NB4 (cell line): ENCODE data around the gene TXLNB.

Source experiments
- DNase-seq: peaks from one replicate; pipeline ENCODE4 v3.0.0; 2010; ENCODE audit warnings: low read depth
- H3K4me3 ChIP-seq: one replicate; pipeline ENCODE4 v1.5.1; 2011; ENCODE audit warnings: mild to moderate bottlenecking, low read depth, low read length, moderate library complexity
- MYC ChIP-seq: IDR thresholded peaks from 2 replicates; pipeline ENCODE4 v1.6.1; 2011; ENCODE audit warnings: low read depth, low read length
- POLR2A ChIP-seq: IDR thresholded peaks from 2 replicates; pipeline ENCODE4 v1.6.1; 2011; ENCODE audit warnings: mild to moderate bottlenecking; ENCODE audit not compliant: insufficient read length; ENCODE audit errors: extremely low read depth
- TF ChIP-seq, protein P1 (sequence below): IDR thresholded peaks from 2 replicates; pipeline ENCODE4 v1.6.1; 2011; ENCODE audit warnings: low read depth, low read length
- TF ChIP-seq, protein P2 (sequence below): IDR thresholded peaks from one replicate; pipeline ENCODE4 v1.5.1; 2012; ENCODE audit warnings: low read depth, low read length

Gene TXLNB

GRCh38 chr6:139250296-139251044, 41.3 kb downstream of the TXLNB start:
- H3K4me3 ChIP-seq: no peak overlapping the region
- peak; percentile 78 for DNase-seq
- no peak for TF ChIP-seq POLR2A
- TF ChIP-seq, protein P1, sequence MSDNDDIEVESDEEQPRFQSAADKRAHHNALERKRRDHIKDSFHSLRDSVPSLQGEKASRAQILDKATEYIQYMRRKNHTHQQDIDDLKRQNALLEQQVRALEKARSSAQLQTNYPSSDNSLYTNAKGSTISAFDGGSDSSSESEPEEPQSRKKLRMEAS: peak; percentile 91
- TF ChIP-seq MYC: peak; percentile 68
- TF ChIP-seq, protein P2, sequence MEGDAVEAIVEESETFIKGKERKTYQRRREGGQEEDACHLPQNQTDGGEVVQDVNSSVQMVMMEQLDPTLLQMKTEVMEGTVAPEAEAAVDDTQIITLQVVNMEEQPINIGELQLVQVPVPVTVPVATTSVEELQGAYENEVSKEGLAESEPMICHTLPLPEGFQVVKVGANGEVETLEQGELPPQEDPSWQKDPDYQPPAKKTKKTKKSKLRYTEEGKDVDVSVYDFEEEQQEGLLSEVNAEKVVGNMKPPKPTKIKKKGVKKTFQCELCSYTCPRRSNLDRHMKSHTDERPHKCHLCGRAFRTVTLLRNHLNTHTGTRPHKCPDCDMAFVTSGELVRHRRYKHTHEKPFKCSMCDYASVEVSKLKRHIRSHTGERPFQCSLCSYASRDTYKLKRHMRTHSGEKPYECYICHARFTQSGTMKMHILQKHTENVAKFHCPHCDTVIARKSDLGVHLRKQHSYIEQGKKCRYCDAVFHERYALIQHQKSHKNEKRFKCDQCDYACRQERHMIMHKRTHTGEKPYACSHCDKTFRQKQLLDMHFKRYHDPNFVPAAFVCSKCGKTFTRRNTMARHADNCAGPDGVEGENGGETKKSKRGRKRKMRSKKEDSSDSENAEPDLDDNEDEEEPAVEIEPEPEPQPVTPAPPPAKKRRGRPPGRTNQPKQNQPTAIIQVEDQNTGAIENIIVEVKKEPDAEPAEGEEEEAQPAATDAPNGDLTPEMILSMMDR: peak; percentile 85

GRCh38 chr6:139249395-139249794, 42.4 kb downstream of the TXLNB start:
- H3K4me3 ChIP-seq: no peak overlapping the region
- no peak for DNase-seq
- no peak for TF ChIP-seq POLR2A
- TF ChIP-seq, protein P1: no peak
- no peak for TF ChIP-seq MYC
- TF ChIP-seq, protein P2: no peak

DNA sequence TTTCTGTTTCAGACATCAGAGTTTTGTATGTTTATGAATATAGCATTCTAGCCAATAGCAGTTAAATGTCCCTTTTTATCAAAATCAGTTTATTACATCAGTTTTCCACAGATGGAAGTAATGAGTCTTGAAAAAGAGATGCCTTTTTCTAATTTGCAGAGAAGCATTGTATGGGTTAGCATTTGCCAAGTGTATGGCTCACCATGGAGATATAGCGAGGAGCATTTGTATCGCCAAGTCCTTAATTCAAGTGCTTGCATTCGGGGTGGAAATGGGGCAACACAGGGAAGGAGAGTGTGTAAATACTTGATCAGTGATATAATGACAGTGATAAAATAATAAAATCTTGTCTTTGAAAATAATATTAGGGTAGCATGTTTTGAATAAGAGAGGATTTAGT, 42.9 kb downstream of the TXLNB start:
- TF ChIP-seq, protein P2: no peak
- TF ChIP-seq MYC (no peak), POLR2A (no peak)
- TF ChIP-seq, protein P1: no peak
- no peak for DNase-seq
- H3K4me3 ChIP-seq: no peak overlapping the region

GRCh38 chr6:139247618-139248017, 44.2 kb downstream of the TXLNB start:
- no peak for DNase-seq
- no peak overlapping the region for H3K4me3 ChIP-seq
- TF ChIP-seq, protein P1: no peak
- TF ChIP-seq MYC (no peak), POLR2A (no peak)
- TF ChIP-seq, protein P2: no peak

- no peak for DNase-seq
- H3K4me3 ChIP-seq: no peak overlapping the region
- no peak for TF ChIP-seq POLR2A
- TF ChIP-seq, protein P2: no peak
- TF ChIP-seq, protein P1: no peak
- no peak for TF ChIP-seq MYC
These were observed 48.3 kb downstream of the TXLNB start for GRCh38 chr6:139243536-139243935.
